G401 (cell line): Measurements from ENCODE around the gene CPXM1. TPM values are rescaled to one million over a fixed set of nuclear protein-coding genes. Genes with fewer than 3 reads are reported as not detected.
"Not testable (repeated sequence)": the region's sequence is repeated elsewhere in the genome, so short reads cannot be mapped to it uniquely, and the experiment has no call there.

ENCODE experiments used
- DNase-seq: peaks from one replicate; pipeline ENCODE4 v3.0.0-alpha.2; 2015; ENCODE audit warnings: low spot score
- in situ Hi-C: cut with HindIII; loops from 2 replicates; pipeline ENCODE4 v1.10.0; 2016; ENCODE audit warnings: low sequenced_read_pairs, mixed read lengths
- total RNA-seq: library from RNA; depleted of rRNA; stranded (reverse); fragments of >200 nt; shearing (Covaris generic); gene quantifications from 2 replicates; pipeline ENCODE4 v1.2.3, GENCODE V29; 2014; rRNA removed

Gene CPXM1
- total RNA-seq, result 41.8 and 47.0 TPM in 2 replicates

DNA sequence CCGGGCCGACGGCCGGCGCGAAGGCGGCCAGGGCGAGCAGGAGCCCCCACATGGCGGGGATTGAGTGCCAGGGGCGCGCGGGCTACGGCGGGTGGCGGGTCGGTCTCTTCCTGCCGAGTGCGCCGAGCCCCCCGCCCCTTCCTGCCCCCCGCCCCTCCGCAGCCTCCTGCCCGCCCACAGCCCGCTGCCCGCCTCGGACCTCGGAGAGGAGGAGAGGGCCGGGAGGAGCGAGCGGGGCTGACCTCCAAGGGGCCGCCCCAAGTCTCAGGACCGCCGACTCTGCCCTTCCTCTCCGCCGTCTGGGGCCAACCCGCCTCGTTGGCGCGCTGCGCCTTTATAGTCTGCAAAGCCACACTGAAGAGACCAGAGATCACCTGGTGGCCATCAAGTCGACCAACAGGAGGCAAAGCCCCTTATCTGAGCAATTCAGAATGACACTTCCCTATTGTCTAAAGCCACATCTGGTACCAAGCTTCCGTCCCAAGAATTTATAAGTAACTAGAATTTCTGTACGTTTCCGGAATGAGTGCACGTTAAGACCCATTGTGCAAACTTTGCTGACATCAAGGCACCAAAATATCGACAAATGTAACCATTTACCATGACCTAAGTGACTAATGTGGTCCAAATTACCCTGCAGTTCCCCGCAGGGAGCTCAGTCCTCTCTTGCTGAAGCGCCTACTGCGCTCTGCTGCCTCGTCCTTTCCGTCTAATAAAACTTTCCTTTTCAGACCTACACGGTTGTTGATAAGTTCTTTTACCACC is at the start of gene CPXM1:
TSS of gene CPXM1 (minus strand) at position 107 of the 765 bp plus-strand sequence. CDS start at position 52, 55 bp downstream.
- DNase-seq, result no peak
- in situ Hi-C loops, result no loop called here

DNA sequence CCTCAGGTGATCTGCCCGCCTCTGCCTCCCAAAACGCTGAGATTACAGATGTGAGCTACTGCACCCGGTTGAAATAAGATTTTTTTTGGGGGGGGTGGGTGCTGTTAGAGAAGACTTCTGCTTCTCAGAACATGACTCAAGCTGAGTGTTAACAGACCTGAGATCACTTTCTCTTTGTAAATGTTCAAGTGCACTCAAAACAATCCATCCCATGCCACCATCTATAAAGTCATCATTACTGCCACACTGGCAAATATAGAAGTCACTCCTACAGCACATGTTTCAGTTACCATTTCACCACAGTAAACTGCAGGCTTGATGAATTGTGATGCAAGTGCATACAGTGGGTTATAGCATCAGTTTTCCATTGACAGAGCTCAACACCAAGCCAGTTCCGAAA is 49.1 kb upstream of the CPXM1 start:
- in situ Hi-C loops, result no loop called here
- DNase-seq, result no peak

DNA sequence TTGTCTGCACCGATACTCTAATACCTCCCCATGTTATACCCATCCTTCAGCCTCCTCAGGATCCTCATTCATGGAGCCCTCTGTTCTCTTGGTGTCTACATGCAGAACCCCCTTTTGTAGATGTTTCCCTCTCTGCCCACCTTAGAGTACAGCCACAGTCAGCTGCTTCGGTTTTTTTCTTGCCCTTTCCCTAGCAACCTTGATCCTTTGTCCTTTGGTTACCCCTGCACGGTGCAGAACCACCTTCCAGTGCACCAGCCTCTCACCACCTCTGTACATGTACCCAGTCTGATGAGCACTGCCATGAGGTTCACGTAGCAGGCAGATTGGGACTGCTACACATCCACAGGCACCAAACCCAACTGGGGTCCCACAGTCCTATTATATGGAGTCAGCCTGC is 47.4 kb upstream of the CPXM1 start:
- no peak for DNase-seq
- in situ Hi-C loops, result no loop called here

GRCh38 chr20:2846698-2847097 is 46.3 kb upstream of the CPXM1 start:
- in situ Hi-C loops, result no loop called here
- no peak for DNase-seq

GRCh38 chr20:2845607-2846006 is 45.2 kb upstream of the CPXM1 start:
- no peak for DNase-seq
- in situ Hi-C loops, result no loop called here

GRCh38 chr20:2840967-2841531 is 40.6 kb upstream of the CPXM1 start:
- DNase-seq, result peak; percentile 35
- in situ Hi-C loops, result no loop called here

DNA sequence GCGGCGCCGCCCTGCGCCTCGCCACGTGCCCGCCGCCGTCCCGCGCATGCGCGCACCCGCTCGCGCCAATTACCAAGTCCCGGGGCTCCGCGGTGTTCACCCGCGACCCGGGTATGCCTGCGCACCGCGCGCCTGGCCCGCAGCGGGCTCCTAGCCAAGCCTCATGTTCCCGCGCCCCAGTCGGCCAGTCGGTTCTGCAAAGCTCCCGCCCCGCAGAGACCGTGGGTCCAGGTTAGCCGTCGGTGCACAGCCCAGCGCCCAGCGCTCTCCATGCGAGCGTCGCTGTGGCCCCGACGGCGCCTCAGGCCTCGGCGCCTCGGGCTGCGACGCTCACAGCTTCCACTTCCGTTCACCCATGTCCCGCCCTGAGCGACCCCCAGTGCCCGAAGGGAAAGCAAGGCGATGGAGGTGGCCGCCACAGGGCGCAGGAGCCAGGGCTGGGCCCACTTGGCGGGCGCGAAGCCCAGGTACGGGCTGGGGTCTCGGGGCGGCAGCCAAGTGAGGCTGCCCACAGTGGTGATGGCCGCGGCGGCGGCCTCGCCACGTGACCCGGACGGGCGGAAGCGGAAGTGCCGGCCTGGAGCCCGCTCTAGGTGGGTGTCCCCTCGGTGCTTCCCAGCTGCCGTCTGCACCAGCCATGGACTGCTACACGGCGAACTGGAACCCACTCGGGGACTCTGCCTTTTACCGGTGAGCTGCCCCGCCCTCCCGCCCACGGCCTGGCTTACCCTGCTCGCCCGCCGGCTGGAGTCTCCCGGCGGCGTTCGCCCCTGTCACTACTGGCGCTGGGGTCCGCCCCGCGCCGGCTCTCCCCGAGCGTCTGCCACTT is 39.9 kb upstream of the CPXM1 start, which contains the start of the genes PCED1A and VPS16:
TSS of gene PCED1A (minus strand) at position 518 of the 829 bp plus-strand sequence. CDS start 743 bp downstream, outside the sequence.
TSS of gene VPS16 (plus strand) at position 608 of the 829 bp plus-strand sequence. CDS start at position 638, 30 bp downstream.
- in situ Hi-C loops, result no loop called here
- DNase-seq, result peak; percentile 85

DNA sequence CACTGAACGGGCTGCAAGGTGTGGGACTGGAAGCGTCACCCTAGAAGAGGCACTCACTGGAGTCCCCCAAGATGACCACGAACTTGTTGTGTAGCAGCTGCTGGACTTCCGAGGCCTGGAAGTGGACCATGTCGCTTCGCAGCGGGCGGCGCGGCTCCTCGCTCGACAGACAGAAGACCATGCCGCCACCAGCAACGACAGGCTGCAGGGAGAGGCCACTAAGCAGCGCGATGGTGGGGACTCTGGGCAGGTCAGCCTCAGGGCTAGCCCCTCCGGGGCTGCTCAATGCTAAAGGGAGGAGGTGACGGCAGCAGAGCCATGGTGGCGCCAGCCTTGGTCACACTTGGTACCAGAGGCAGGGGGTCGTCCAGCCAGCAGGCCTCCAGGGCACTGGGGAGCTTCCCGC is 39.3 kb upstream of the CPXM1 start:
- DNase-seq, result no peak
- in situ Hi-C loops, result no loop called here

DNA sequence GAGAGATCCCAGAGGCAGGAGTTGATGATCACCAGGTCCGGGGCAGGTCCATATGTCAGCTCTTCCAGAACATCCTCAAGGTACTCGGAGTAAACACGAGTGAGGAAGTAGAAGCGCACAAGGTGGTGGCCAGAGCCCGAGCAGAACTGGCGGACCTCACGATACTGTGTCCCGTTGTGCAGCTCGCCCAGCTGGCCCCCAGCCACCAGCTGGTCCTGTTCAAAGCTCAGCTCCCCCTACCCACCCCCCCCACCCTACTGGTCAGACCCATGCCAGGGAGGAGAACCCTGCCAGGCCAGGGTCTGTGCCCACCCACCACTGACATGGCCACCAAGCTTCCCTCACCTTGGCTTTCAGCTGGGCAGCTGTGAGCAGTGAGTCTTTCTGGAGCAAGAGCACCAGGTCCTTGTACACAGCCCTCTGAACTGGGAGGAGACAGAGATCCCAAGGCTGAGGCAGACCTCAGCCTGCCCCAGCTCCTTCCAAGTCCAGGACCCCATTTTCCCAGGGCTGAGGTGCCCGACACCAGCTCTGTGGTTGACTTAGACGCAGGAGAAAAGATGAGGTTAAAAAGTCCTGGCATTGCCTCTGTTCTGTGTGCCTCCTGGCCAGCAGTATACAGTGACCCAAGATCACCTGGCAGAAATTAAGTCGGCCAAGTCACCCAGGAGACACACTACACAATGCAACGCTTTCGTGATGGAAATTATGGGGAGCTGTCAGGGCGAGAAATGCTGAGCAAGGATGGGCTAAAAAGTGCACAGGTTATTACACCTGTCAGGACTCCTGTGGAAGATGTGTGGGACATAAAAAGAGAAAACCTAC is 38.6 kb upstream of the CPXM1 start:
- DNase-seq, result no peak
- in situ Hi-C loops, result no loop called here

DNA sequence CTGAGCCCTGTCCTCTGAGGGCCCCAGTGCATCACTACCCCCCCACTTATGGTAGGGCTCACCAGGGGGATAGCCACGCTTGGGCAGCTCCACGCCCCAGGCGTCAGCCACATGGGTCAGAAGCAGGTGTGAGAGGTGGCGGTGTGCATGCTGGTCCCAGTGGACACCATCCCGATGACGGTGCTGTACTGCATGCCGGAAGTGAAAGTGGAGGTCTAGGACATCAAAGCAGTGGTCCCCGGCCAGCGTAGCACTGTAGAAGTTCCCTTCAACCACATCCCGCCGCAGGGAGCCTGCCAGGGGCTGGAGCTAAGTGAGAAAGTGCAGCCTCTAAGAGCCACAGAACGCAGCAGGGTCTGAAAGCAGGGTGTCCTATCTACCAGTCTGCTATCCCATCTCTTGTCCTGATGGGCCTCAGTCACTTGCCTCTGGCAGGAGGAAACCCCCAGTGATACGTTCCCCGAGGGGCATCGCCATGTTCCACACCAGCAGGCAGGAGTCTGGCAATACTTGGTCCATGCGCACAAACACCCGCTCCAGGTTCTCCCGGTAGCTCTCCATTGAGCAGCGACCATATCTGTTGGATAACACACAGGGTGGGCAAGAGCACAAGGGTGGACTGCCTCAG is 37.9 kb upstream of the CPXM1 start:
- no peak for DNase-seq
- in situ Hi-C loops, result no loop called here

- in situ Hi-C loops, result no loop called here
- no peak for DNase-seq
Observed at GRCh38 chr20:2837221-2837960, 37.0 kb upstream of the CPXM1 start.

- in situ Hi-C loops, result no loop called here
Observed at GRCh38 chr20:2836035-2836434, 35.6 kb upstream of the CPXM1 start.

DNA sequence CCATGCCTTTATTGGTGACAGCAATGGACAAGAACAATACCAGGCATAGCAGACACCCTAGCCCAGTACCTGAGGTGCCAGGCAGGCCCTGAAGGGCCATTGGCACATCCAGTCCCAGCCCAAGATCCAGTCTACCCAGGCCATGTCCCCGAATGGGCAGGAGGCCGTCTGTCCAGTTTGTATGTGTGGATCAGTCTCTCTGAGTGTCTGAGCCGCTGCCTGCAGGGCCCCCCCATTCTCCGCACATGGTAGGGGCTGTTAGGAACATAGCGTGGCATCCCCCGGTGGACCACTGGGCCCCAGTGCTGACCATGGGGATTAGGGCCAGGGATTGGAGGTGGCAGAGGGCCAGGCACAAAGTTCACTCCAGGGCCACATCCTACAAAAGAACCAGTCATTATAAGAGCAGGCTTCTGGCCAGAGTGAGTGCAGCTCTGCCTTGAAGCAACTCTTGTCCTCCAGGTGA is 34.9 kb upstream of the CPXM1 start:
- DNase-seq, result no peak
- in situ Hi-C loops, result no loop called here

More at GRCh38 chr20:2836035-2836434, 35.6 kb upstream of the CPXM1 start:
- no peak for DNase-seq

DNA sequence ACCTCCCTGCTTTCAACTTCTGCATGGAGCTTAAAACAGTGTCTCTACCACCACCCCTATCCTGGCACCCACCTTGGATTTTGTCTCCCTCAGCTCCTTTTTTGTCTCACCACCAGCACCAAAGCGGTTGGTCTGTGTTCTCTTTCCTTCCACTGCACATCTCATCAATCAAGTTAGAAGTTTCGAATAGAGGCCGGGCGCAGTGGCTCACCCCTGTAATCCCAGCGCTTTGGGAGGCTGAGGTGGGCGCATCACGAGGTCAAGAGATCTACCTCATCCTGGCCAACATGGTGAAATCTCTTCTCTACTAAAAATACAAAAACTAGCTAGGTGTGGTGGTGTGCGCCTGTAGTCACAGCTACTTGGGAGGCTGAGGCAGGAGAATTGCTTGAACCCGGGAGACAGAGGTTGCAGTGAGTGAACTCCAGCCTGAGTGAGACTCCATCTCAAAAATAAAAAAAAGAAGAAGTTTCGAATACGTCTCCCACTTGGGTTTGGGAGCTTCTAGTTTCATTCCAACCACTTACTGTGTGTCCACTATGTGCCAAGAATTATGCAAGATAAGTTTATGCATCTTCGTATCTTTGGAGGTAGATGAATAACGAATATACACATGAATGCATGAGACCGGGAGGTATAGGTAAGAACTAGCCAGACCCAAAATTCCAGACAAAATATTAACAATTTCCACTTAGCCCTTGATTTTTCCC is 34.1 kb upstream of the CPXM1 start:
- no peak for DNase-seq
- in situ Hi-C loops, result no loop called here

- in situ Hi-C loops, result no loop called here
Observed at GRCh38 chr20:2833761-2834160, 33.3 kb upstream of the CPXM1 start.

DNA sequence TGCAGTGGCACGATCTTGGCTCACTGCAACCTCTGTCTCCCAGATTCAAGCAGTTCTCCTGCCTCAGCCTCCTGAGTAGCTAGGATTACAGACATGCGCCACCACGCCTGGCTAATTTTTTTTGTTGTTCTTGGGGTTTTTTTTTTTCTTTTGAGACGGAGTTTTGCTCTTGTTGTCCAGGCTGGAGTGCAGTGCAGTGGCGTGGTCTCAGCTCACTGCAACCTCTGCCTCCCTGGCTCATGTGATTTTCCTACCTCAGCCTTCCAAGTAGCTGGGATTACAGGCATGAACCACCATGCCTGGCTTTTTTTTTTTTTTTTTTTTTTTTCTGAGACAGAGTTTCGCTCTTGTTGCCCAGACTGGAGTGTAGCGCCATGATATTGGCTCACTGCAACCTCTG is 30.8 kb upstream of the CPXM1 start:
- in situ Hi-C loops, result not testable (repeated sequence)

More at GRCh38 chr20:2833761-2834160, 33.3 kb upstream of the CPXM1 start:
- DNase-seq, result no peak

GRCh38 chr20:2829376-2829775 is 28.9 kb upstream of the CPXM1 start:
- in situ Hi-C loops, result no loop called here

More for the DNA sequence above, 30.8 kb upstream of the CPXM1 start:
- DNase-seq, result not testable (repeated sequence)

More at GRCh38 chr20:2829376-2829775, 28.9 kb upstream of the CPXM1 start:
- DNase-seq, result no peak
